Measurements from ENCODE around the gene CEP131.

CEP131 gene

GRCh38 chr17:81187120-81187519 lies 35.6 kb downstream of the CEP131 start:
- DNase-seq (ENCODE audit: low read depth) = no peak

- no peak for DNase-seq (ENCODE audit: low read depth)
These were observed 36.6 kb downstream of the CEP131 start for GRCh38 chr17:81186203-81186602.

- no peak for DNase-seq (ENCODE audit: low read depth)
These were observed 38.2 kb downstream of the CEP131 start for GRCh38 chr17:81184555-81184954.

GRCh38 chr17:81183807-81184206 lies 39.0 kb downstream of the CEP131 start:
- DNase-seq (ENCODE audit: low read depth) = no peak

- no peak for DNase-seq (ENCODE audit: low read depth)
These were observed 39.4 kb downstream of the CEP131 start for GRCh38 chr17:81183316-81183715.

GRCh38 chr17:81182596-81182995 lies 40.2 kb downstream of the CEP131 start:
- DNase-seq (ENCODE audit: low read depth) = no peak

GRCh38 chr17:81181811-81182185 lies 41.0 kb downstream of the CEP131 start:
- no peak for DNase-seq (ENCODE audit: low read depth)

GRCh38 chr17:81180836-81181810 lies 41.6 kb downstream of the CEP131 start:
- DNase-seq (ENCODE audit: low read depth) = no peak

- no peak for DNase-seq (ENCODE audit: low read depth)
These were observed 42.9 kb downstream of the CEP131 start for GRCh38 chr17:81179861-81180260.

GRCh38 chr17:81179220-81179619 lies 43.5 kb downstream of the CEP131 start:
- no peak for DNase-seq (ENCODE audit: low read depth)

GRCh38 chr17:81178136-81179091 lies 44.4 kb downstream of the CEP131 start:
- no peak for DNase-seq (ENCODE audit: low read depth)

- DNase-seq (ENCODE audit: low read depth) = no peak
These were observed 46.1 kb downstream of the CEP131 start for GRCh38 chr17:81176666-81177065.

- DNase-seq (ENCODE audit: low read depth) = no peak
These were observed 49.0 kb downstream of the CEP131 start for GRCh38 chr17:81173762-81174155.

GRCh38 chr17:81173052-81173761 lies 49.6 kb downstream of the CEP131 start:
- DNase-seq (ENCODE audit: low read depth) = no peak

GRCh38 chr17:81171941-81172340 lies 50.8 kb downstream of the CEP131 start:
- no peak for DNase-seq (ENCODE audit: low read depth)

GRCh38 chr17:81170727-81171494 lies 51.9 kb downstream of the CEP131 start:
- no peak for DNase-seq (ENCODE audit: low read depth)

GRCh38 chr17:81169870-81170309 lies 52.9 kb downstream of the CEP131 start:
- DNase-seq (ENCODE audit: low read depth) = no peak

GRCh38 chr17:81167638-81168037 lies 55.1 kb downstream of the CEP131 start:
- no peak for DNase-seq (ENCODE audit: low read depth)

- no peak for DNase-seq (ENCODE audit: low read depth)
These were observed 55.6 kb downstream of the CEP131 start for GRCh38 chr17:81167194-81167524.

- DNase-seq (ENCODE audit: low read depth) = no peak
These were observed 56.7 kb downstream of the CEP131 start, which contains the start of gene AATK for GRCh38 chr17:81166033-81166492. TSS of gene AATK (minus strand) at chr17:81166221. CDS start at chr17:81165992, 229 bp downstream.
